GM19452 (cell line): ENCODE results near the gene LARP4.
"Not testable (repeated sequence)": the region's sequence is repeated elsewhere in the genome, so short reads cannot be mapped to it uniquely, and the experiment has no call there.

ENCODE experiments used
- ATAC-seq: cut with Tn5 transposase; IDR thresholded peaks from one replicate; pipeline ENCODE4 v1.9.1; 2021; ENCODE audit not compliant: unreplicated experiment

The LARP4 gene

DNA sequence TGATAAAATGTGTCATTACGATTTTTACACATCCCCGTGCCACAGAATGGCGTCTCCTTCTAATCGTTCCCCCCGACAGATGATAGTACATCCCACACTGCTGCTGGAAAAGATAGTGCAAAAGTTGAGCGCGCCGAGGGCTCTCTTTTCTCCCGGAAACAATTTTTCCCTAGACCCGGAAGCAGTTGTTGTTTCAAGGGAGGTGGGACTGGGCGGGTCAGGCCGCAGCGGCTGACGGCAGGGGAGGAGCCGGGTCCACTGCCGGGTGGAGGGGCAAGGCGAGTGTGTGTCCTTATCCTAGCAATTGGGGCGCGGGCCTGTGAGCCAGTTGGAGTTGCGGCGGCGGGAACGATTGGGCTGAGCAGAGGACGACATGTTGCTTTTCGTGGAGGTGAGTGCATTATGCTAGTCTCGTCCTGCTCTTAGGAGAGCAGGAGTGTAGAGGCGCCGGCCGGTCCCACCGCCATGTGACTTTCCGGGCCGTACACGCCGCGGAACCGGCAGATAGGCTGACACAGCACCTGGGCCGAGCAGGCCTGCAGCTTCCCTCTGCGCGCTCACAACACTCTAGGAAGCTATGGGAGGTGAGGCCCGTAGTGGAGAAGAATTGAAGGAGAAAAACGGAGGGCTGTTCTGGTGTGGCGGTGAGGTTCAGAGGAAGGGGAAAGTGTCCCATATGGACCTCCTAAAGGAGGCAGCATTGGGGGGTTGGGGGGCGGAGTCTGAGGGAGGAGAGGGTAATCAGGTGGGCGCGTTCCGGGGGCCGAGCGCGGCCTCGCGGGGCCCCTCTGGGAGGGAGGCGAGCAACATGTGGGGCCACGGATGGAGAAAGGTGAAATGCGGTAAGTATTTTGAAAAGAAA, at the start of gene LARP4:
Gene LARP4, plus strand, starts transcription at position 248 of the 862 bp plus-strand sequence. Its CDS starts 126 bp downstream, at position 374.
- ATAC-seq: peak; percentile 92

- ATAC-seq: no peak
Observed at GRCh38 chr12:50351120-50352043, 49.3 kb upstream of the LARP4 start.

DNA sequence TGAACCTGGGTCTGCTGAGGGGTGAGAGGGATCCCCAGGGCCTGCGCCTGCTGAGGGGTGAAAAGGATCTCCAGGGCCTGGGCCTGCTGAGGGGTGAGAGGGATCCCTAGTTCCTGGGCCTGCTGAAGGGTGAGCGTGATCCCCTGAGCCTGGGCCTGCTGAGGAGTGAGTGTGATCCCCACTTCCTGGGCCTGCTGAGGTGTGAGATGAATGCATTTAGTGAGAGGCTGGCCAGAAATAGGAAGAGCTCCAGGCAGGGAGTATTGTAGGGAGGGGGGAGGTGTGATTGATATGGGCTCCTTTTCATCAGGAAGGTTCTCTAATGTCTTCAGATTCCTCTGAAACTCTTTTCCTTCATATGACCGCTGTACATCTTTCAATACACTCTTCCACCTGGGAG, 47.3 kb upstream of the LARP4 start:
- no peak for ATAC-seq

DNA sequence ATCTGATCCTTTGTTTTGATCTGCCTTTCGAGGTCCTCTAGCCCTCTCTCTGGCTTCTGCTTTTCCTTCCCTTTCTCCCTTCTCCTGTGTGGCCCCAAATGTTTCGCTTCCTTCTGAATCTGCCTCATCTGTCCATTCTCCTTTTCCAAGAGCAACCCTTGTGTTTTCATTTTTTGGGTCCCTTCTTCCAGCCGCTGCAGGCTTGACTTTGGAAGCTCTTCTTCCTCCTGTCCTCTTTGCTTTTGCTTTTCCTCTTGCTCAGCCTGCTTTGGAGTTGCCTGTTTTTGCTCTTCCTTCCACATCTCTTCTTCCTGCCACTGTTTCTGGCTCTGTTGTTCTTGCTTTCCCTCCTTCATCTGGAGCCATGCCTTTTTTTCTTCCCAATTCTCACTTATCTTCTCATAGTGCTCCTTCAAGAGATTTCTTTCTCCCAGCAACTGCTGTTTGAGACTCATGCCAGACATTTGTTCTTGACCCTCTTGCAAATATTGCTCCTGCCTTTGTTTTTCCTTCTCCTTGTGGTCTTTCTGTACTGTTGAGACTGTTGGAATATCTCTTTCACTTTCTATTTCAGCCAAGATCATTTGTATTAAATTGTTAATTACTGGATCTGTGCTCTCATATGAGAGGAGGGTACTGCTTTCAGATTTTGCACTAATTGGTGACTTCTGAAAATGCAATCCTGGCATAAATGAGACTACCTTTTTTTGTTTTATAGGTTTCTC, 46.7 kb upstream of the LARP4 start:
- ATAC-seq: no peak

DNA sequence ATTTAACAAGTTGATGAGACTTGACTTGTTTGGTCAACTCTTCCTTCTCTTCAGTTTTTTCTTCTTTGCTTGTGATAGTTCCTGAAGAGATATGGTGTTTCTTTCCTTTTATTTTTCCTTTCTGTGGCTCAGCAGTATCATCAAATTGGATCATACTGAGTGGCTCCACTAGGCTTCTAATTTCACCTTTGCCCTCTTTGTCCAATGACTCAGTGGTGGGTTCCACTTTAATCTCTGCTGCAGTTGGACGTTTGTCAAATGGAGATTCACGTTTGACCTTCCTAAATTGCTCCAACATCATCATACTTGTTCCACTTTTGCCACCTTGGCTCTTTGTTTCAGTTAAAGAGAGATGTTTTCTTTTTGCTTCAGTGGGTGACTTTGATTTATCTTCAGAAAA, 45.8 kb upstream of the LARP4 start:
- no peak for ATAC-seq

DNA sequence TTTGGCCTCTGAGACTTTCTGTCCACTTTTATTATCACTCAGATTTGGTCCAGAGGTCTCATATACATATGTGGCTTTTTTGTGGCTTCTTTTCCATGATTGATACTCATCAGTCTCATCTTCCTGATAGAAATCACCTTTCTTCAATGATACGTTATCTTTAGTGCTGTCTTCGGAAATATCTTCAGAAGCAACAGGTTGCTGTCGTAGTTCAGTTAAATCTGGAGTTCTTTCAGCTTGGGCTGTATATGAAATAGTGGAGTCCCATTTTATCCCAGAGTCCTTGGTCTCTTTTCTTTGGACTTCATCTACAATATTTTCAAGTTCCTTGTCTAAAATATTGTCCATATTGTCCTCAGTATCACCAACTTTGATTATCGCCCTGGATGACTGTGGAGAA, 45.3 kb upstream of the LARP4 start:
- no peak for ATAC-seq

GRCh38 chr12:50362671-50363070, 38.0 kb upstream of the LARP4 start:
- ATAC-seq: no peak

GRCh38 chr12:50363141-50363540, 37.5 kb upstream of the LARP4 start:
- ATAC-seq: no peak

DNA sequence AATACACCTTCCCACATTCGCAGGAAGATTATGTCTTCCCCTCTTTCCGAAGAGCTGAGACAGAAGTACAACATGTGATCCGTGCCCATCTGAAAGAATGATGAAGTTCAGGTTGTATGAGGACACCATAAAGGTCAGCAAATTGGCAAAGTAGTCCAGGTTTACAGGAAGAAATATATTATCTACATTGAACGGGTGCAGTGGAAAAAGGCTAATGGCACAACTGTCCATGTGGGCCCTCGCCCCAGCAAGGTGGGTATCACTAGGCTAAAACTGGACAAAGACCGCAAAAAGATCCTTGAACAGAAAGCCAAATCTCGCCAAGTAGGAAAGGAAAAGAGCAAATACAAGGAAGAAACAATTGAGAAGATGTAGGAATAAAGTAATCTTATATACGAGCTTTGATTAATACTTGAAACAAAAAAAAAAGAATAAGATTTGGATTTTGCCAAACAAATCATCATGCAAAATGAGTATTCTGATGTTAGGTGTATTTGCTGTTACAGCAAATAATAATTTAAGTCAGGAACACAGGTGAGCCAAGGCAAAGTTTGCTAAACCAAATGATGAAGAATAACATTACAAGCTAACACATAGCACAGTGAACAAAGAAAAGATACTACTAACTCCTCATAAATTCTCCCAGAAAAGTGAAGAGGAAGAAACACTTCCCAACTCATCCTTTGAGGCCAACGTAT, 34.8 kb upstream of the LARP4 start:
- ATAC-seq: no peak

GRCh38 chr12:50370672-50371071, 30.0 kb upstream of the LARP4 start:
- ATAC-seq: not testable (repeated sequence)

DNA sequence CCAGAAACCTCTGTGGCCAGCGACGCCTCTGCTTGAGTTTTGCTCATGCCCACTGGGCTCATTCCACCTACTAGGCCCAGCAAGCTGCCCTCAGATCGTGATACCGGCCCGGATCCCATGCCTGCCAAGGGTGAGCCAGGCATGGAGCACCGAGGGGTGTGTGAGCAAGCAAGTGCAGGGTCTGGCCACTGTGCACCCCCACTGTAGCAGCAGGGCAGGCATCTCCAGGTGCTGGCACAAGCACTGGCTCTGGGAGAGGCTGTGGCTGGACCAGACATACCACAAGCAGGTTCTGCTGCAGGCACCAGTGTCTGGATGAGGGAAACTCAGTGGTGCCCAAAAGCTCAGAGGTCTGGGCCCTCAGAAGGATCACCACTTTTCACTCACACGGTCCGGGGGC, 24.9 kb upstream of the LARP4 start:
- ATAC-seq: no peak

DNA sequence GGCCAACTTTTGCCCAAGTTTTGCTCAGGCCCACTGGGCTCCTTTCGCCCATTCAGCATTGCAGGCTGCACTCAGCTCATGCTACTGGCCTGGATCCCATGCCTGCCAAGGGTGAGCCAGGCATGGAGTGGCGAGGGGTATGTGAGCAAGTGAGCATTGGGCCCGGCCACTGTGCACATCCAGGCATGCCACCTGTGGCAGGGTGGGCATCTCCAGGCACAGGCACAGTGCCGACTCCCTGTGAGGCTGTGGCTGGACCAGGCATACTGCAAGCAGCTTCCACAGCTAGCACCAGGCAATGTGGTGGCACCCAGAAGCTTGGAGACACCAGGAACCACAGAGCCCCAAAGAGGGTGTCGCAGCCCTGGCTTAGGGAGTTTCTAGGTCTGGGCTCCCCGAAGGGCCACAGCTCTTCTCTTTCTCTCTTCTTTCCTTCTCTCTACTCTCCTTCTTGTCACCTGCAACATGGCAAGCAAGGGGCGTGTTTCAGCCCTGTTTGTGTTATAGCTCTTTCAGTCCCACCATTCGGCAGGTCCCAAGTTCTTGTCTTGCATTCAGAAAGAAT, 19.8 kb upstream of the LARP4 start:
- no peak for ATAC-seq

DNA sequence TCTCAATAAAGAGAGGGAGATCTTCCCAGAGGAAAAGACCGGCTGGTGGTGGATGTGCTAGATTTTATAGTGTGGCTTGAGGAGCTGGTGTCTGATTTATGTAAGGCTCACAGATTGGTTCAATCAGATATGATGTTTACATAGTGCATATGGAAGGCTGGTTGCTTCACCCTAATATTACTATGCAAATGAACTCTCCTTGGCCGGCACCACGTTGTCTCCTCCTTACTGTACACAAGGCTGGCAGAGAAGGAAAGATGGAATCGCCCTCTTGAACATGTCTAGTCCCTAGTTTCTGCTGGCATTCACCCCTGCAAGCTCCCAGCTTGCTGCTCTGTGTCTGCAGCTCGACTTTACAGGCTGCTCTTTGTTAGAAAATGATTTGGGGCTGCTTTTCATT, 13.2 kb upstream of the LARP4 start:
- no peak for ATAC-seq

GRCh38 chr12:50387972-50388478, 12.7 kb upstream of the LARP4 start:
- ATAC-seq: no peak

DNA sequence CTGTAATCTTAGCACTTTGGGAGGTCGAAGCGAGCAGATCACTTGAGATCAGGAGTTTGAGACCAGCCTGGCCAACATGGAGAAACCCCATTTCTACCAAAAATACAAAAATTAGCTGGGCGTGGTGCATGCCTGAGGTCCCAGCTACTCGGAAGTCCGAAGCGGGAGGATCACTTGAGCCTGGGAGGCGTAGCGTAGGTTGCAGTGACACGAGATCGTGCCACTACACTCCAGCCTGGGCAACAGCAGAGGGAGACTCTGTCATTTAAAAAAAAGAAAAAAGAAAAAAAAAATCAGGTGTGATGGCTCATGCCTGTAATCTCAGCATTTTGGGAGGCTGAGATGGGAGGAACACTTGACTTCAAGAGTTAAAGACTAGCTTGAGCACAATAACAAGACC, 11.9 kb upstream of the LARP4 start:
- not testable (repeated sequence) for ATAC-seq

- ATAC-seq: no peak
Observed at GRCh38 chr12:50390316-50390741, 10.4 kb upstream of the LARP4 start.

- no peak for ATAC-seq
Observed at GRCh38 chr12:50394469-50395029, 6.1 kb upstream of the LARP4 start.

- no peak for ATAC-seq
Observed at GRCh38 chr12:50397117-50397650, 3.5 kb upstream of the LARP4 start.

DNA sequence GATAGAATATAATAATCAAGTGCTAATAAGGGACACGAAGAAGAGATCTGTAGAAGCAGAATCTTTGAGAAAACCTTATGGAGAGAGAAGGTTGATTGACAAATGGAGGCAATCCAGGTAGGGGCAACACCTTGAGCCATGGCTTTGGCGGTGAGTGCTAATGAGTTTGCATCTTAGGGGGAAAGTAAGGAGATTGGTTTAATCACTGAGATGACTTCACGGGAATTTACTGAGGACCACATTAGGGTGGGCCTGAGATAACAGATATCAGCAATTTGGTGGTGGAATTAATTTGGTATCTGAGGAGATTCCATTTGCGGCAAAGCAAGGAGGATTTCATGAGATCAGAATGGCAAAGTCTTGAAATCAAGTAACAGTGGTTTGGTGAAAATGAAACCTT, 1.8 kb upstream of the LARP4 start:
- no peak for ATAC-seq
